GM18511 (cell line): ENCODE data around the gene CTSZ.
"Not testable (repeated sequence)": the region's sequence is repeated elsewhere in the genome, so short reads cannot be mapped to it uniquely, and the experiment has no call there.

Source experiments
- ATAC-seq: cut with Tn5 transposase; IDR thresholded peaks from one replicate; pipeline ENCODE4 v1.9.1; 2021; ENCODE audit warnings: mild to moderate bottlenecking, moderate library complexity; ENCODE audit not compliant: unreplicated experiment

CTSZ gene

DNA sequence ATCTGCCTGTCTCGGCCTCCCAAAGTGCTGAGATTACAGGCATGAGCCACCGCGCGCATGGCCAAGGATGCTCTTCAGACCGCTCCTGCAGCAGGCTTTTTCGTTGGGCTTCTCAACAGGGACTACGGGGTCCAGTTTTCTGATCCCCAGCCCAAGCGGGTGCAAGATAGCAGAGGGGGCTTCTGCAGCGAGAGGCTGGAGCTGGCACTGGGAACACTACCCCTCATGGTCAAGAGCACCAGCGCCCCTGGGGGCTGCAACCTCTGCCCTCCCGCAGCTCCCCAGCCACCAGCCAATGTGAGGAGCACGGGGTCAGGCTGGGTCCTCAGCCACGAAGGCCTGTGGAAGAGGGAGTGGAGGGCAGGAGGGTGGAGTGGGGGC is 6.0 kb downstream of the CTSZ start:
- no peak for ATAC-seq

DNA sequence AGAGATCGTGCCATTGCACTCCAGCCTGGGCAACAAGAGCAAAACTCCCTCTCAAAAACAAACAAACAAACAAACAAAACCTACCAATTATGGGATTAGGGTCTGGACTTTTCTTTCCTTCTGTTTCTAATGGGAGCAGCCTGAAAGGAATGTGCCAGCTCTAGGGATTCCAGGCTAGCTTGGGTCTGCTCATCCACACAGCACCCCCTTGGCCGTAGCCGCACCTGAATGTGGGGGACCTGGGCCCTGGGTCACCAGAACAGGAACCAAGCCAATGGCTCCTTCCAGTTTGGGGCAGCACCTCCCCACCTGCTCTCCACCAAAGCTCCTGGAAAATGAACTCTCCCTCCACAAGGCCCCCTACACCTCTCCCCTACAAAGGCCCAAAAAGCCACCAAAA is 6.7 kb downstream of the CTSZ start:
- ATAC-seq = no peak

GRCh38 chr20:58998656-58999055 is 8.4 kb downstream of the CTSZ start:
- no peak for ATAC-seq

GRCh38 chr20:58997141-58997770 is 9.8 kb downstream of the CTSZ start:
- ATAC-seq = no peak

DNA sequence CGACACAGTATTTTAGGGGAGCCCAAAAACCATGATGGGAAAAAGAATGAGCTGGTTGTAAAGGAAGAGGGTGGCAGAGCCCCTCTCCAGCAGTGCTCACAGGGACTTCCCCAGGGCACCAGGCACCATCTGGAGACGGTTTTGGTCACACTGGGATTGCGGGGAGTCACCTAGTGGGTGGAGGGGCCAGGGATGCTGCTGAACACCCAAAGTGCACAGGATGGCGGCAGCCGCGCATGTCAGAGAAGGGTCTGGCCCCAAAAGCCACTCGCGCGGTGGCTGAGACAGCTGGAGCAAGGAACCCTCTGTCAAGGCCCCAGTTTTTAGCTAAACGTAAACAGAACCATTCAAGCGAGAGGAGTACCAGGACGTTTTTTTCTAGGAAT is 10.8 kb downstream of the CTSZ start:
- ATAC-seq = no peak

DNA sequence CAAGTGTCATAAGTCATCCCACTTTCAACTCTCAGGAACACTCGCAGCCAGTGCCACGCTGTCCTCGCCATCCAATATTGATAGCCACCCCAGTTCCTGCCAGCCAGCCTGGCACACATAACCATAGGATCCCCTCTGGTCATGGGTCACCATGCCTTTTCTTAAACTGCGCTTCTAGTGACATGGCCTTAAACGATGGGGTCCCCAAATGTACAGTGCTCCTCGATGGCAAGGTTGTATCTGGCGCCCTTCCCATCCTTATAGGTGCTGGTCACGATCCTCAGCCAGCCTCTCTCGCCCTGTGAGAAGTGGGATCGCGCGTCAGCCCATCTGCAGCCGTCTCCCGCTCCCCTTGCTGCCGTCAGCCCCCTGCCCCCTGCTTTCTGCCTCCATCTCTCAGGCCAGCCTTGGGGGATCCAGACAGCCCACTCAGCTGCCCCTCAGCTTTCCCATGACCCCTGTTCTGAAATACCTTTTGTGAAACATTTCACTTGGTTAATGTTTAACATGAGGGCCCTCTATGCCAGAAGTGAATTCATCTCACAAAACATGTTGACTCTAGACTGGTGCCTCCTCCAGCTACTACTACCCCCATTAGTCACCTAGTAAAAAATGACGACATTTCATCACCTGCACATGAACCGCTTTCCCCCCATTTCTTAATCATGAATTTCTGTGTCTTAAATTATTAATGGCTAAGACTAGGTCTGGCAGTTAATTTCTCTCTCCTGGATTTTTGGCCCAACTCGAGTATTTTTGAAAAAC is 11.4 kb downstream of the CTSZ start:
- no peak for ATAC-seq

DNA sequence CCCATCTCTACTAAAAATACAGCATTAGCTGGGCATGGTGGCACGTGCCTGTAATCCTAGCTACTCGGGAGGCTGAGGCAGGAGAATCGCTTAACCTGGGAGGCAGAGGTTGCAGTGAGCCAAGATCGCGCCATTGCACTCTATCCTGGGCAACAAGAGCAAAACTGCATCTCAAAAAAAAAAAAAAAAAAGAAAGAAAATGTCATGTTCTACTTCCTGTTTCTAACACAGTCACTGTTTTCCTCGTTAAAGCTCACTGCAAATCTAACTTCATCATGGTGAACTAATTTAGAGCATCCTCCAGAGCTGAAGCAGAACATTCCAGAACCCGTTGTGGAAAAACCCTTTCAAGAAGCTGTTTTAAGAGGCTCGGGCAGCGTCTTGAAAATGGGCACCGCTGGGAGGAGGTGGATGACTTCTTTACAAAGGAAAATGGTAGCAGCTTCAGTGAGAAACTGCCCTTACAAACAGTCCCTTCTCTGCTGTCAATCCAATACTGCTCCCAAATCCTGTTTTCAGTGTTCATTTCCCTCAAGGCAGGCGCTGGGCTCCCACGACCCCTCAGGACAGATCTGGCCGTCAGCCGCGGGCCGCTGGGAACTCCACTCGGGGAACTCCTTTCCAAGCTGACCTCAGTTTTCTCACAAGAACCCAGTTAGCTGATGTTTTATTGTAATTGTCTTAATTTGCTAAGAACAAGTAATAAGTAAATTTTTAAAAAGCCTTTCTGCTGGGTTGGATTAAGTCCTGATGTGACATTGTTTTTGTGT is 12.5 kb downstream of the CTSZ start:
- ATAC-seq = no peak

DNA sequence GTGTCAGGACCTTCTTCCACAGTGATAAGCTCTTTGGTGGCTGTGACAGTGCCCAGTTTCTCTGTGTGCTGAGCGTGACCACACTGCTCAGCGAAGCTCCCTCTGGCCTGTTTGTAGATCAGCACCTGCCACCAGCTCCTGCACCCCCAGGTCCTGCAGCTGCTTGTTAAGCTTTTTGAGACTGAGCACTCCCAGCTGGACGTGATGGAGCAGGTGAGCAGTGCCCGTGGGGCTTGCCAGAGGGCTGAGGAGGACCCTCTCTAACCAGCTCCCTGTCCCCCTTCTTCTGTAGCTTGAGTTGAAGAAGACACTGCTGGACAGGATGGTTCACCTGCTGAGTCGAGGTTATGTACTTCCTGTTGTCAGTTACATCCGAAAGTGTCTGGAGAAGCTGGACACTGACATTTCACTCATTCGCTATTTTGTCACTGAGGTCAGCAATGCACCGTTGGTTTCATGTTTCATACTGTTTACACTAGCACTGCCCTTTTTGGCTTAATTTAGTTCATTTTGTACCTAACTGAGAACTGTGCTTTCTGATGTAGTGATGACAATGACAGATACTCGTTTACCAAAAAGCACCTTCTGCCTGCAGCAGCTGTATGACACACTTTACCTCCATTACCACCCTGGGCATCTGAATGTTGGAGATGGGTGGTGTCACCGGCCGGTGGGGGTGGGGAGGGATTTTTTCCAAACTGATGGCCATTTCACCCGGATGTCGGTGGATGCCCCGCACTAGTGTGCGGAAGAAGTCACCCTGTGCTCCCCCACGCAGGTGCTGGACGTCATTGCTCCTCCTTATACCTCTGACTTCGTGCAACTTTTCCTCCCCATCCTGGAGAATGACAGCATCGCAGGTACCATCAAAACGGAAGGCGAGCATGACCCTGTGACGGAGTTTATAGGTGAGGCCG is 13.5 kb downstream of the CTSZ start:
- ATAC-seq = no peak

DNA sequence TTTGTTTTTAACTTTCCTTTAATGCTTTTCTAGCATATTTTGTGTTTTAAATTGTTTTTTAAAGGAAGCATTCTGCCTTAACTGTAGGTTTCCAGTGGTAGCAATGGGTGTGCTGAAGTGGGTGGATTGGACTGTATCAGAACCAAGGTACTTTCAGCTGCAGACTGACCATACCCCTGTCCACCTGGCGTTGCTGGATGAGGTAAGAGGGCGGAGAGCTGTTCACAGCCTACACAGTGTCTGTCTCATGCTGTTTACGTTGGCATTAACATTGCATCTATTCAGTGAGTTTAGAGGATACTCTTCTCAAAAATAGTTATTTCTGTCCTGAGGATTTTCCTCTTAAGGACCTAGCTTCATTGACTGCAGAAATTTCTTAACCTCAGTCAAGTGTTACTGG is 14.1 kb downstream of the CTSZ start:
- ATAC-seq = no peak

DNA sequence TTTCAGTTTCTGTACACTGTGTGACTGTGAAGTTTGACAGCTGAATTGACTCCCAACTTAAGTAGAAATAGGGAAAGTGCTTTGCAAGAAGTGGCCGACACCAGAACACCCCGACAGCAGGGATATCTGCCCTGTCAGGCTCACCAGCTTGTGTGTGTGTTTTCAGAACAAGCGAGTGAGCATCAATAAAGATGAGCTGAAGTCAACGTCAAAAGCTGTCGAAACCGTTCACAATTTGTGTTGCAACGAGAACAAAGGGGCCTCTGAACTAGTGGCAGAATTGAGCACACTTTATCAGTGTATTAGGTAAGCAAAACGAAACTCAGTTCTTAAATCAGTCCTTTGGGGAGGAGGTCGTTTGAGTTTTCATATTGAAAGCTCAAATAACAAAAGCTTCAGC is 15.3 kb downstream of the CTSZ start:
- ATAC-seq = no peak

- no peak for ATAC-seq
Measured at GRCh38 chr20:58990651-58991445, 16.2 kb downstream of the CTSZ start.

DNA sequence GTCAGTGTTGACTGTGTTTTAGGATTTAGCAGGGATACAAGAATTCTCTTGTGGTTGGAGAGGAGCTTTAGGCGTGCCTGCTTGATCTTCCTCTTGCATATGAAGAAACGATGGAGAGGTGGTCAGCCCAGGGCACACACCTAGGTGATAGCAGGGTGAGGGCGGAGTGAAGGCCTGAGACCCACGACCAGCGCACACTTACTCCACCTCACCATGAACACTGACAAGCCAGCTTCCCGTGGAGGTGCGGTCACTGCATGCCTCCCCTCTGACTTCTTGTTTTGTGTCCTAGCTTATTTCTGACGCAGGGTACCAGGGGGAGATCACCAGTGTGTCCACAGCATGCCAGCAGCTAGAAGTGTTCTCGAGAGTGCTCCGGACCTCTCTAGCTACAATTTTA is 17.9 kb downstream of the CTSZ start:
- no peak for ATAC-seq

- no peak for ATAC-seq
Measured at GRCh38 chr20:58988565-58988882, 18.5 kb downstream of the CTSZ start.

DNA sequence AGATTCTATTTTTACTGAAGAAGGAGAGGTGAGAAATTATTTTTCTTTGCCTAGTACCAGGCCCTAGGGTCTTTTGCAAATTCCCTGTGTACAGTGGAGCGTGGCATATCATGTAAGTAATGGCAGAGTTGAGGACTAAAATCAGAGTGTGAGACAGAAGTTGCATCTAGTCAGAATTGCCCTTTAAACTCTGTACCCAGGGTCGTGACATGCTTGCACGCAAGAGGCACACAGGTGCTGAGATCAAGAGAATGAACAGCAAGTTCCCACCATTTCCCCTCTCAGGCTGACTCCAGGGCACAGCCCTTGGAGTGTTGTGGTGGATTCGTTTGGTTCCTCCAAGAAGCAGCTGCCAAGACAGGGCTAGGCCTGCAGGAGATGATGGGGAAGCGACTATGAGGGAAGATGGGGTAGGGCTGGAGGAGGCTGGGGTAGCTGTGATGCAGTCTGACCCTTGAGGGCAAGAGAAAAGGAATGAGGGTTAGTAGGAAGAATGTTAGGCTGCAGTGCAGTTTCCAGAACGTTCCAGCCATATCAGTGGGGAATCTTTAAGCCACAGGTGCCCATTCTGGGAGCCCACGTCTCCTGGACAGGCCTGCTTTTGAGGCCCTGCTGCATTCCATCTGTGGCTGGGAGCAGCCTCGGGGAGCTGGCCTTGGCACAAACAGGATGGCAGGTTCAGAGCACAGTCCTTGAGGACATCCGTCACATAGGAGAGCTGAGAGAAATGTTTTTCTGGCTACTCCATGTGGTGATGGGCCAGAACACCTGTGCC is 19.1 kb downstream of the CTSZ start:
- no peak for ATAC-seq

DNA sequence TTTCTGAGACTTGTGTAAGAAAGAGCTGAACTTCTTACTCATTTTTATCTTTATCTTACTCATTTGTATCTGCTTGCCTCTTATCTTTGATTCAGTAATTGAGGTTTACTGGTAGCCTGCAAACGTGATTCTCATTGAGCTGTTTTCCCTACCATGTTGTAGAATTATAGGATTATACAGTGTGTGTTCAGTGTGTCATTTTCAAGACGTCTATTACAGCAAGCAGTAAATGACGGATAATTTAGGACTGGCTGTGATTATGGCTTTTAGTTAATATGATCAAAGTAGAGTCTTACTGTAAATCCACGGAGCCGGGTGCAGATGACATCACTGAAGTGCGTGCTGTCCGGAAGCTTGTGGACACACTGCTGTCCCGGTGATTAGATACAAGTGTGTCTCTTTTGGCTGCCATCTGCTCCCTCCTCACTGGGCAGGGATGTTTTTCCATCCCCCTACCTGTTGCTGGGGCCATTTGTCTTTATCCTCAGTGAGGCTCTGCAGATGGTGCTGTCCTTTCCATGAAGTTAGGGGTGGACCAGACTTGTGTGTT is 20.0 kb downstream of the CTSZ start:
- ATAC-seq = no peak

DNA sequence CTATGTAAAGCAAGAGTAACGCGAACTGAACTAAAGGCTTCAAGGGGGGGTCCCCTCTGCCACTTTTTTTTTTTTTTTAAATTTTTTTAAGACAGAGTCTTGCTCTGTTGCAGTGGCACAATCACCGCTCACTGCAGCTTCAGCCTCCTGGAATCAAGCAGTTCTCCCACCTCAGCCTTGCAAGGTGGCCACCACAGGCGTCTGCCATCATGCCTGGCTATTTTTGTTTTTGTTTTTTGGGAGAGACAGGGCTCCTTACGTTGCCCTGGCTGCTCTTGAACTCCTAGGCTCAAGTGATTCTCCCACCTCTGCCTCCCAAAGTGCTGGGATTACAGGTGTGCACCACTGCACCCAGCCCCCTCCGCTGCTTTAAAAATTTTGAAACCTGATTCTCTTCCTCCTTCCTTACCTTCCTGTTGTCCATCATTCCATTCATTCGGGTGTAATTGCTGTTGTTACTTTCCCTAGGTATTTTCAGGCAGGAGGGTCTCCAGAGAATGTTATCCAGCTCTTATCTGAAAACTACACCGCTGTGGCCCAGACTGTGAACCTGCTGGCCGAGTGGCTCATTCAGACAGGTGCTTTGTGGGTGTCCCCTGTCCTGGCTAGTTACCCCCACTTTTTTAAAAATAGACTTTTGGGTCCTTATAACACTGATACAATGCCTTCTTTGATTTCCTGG is 20.6 kb downstream of the CTSZ start:
- no peak for ATAC-seq

DNA sequence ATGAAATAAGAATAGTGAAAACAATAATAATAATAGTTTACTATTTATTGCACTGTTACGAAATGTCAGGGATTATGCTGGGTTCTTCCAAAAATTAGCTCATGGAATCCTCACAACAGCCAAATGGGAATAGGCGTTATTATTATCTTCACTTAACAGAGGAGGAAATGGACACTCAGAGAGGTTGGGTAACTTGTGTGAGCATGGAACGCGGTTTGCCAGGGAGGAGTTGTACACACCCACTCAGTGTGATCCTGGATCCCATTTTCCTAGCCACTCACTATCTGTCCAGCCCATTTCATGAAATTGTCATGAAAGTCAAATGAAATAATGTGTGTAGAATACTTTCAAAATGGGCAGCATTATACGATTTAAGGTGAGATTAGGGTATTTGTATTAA is 21.4 kb downstream of the CTSZ start:
- ATAC-seq = no peak

DNA sequence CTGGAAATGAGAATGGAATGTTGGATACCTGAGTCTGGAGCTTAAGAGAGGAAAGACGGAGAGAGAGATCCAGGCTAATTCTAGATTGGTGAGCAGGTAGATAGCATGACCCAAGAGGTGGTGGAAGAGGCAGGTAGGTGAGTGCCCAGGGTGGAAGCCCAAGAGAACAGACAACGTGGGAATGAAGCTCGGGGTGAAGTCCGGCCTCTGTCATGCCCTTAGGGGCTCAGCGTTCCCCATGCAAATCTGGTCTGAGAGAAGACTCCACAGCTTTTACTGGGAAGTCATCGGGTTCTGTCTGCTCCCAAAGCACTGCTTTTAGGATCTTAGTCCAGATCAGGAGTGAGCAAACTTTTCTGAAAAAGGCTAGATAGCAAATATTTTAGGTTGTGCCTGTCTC is 22.4 kb downstream of the CTSZ start:
- ATAC-seq = no peak

- ATAC-seq = not testable (repeated sequence)
Measured at GRCh38 chr20:58983115-58983468, 24.0 kb downstream of the CTSZ start.
